Measurements from ENCODE around the gene CCNF. TPM values are rescaled to one million over a fixed set of nuclear protein-coding genes. Genes with fewer than 3 reads are reported as not detected.

The CCNF gene
- total RNA-seq, 1 experiment from 2014 or later, result 76.1 TPM

DNA sequence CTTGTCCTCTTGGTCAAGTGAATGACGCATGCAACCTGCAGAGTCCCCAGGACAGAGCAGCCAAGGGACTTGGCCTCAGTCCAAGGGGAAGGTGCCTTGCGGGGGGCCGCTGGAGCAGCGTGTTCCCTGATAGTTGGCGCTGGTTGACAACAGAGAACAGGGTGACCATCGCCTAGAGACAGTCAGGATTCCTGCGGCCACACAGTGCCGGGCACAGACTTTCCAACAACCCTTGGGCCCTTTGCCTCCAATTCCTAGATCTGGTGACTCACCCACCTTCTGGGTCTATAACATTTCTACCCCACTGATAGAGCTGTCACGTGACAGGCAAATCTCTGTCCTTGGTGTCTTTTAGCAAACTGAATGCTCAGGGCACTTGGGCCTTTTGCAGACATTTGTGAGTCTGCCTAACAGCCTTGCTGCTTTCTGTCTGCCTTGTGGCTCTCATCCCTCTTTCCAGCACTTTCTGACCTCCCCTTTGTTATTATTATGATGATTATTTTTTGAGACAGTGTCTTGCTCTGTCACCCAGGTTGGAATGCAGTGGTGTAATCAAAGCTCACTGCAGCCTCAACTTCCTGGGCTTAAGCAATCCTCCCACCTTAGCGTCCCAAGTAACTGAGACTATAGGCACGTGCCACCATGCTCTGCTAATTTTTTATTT, 18.8 kb downstream of the CCNF start:
- H3K4me3 ChIP-seq (ENCODE audit: low read depth, low read length, poor library complexity, severe bottlenecking), result no peak overlapping the region
- intact Hi-C loops (cut with micrococcal nuclease; ENCODE audit: unreplicated experiment), result no loop called here
- ChIA-PET CTCF (interaction anchor here (0.7 kb wide), 1 partner anchor 13 kb away, joined by 3 read pairs; no protein-coding TSS in a partner anchor), POLR2A (ENCODE audit: low non-redundant PET) (no interaction called here)
- no peak for TF ChIP-seq EZH2 (IDR thresholded peaks at IDR 0.05; ENCODE audit: borderline replicate concordance, low read depth, low read length, poor library complexity, severe bottlenecking)
- TF ChIP-seq, protein P1, sequence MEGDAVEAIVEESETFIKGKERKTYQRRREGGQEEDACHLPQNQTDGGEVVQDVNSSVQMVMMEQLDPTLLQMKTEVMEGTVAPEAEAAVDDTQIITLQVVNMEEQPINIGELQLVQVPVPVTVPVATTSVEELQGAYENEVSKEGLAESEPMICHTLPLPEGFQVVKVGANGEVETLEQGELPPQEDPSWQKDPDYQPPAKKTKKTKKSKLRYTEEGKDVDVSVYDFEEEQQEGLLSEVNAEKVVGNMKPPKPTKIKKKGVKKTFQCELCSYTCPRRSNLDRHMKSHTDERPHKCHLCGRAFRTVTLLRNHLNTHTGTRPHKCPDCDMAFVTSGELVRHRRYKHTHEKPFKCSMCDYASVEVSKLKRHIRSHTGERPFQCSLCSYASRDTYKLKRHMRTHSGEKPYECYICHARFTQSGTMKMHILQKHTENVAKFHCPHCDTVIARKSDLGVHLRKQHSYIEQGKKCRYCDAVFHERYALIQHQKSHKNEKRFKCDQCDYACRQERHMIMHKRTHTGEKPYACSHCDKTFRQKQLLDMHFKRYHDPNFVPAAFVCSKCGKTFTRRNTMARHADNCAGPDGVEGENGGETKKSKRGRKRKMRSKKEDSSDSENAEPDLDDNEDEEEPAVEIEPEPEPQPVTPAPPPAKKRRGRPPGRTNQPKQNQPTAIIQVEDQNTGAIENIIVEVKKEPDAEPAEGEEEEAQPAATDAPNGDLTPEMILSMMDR (conservative IDR thresholded peaks at IDR 0.05; ENCODE audit: low read depth, low read length), result no peak
- H3K36me3 ChIP-seq (ENCODE audit: insufficient read depth, low read length, poor library complexity, severe bottlenecking), result peaks cover 98% of the 10 kb centered on the region
- no peak for DNase-seq (ENCODE audit: low spot score)
- H3K27me3 ChIP-seq (replicated peaks; ENCODE audit: insufficient read depth, low read depth, low read length, poor library complexity), result no peaks in the 10 kb centered on the region
- H3K9me3 ChIP-seq (ENCODE audit: low read depth, low read length, poor library complexity, severe bottlenecking), result no peaks in the 10 kb centered on the region
- no peaks in the 10 kb centered on the region for H3K4me1 ChIP-seq (ENCODE audit: insufficient read depth, low read length, poor library complexity, severe bottlenecking)
- no TSS peak for BruUV-seq (replicated peaks)
- no peak overlapping the region for H3K27ac ChIP-seq (ENCODE audit: low read depth, low read length, poor library complexity, severe bottlenecking)

- H3K4me1 ChIP-seq (ENCODE audit: insufficient read depth, low read length, poor library complexity, severe bottlenecking), result no peaks in the 10 kb centered on the region
- TF ChIP-seq, protein P1 (conservative IDR thresholded peaks at IDR 0.05; ENCODE audit: low read depth, low read length), result no peak
- no peak for TF ChIP-seq EZH2 (IDR thresholded peaks at IDR 0.05; ENCODE audit: borderline replicate concordance, low read depth, low read length, poor library complexity, severe bottlenecking)
- ChIA-PET POLR2A (ENCODE audit: low non-redundant PET) (no interaction called here), CTCF (no interaction called here)
- H3K4me3 ChIP-seq (ENCODE audit: low read depth, low read length, poor library complexity, severe bottlenecking), result no peak overlapping the region
- no peaks in the 10 kb centered on the region for H3K9me3 ChIP-seq (ENCODE audit: low read depth, low read length, poor library complexity, severe bottlenecking)
- no peaks in the 10 kb centered on the region for H3K27me3 ChIP-seq (replicated peaks; ENCODE audit: insufficient read depth, low read depth, low read length, poor library complexity)
- BruUV-seq (replicated peaks), result no TSS peak
- no peak for DNase-seq (ENCODE audit: low spot score)
- H3K27ac ChIP-seq (ENCODE audit: low read depth, low read length, poor library complexity, severe bottlenecking), result no peak overlapping the region
- peaks cover 99% of the 10 kb centered on the region for H3K36me3 ChIP-seq (ENCODE audit: insufficient read depth, low read length, poor library complexity, severe bottlenecking)
- intact Hi-C loops (cut with micrococcal nuclease; ENCODE audit: unreplicated experiment), result no loop called here
Observed at GRCh38 chr16:2449118-2449517, 19.9 kb downstream of the CCNF start.

- CTCF ChIA-PET, result no interaction called here
- Histone ChIP-seq H3K27ac (ENCODE audit: low read depth, low read length, poor library complexity, severe bottlenecking) (no peak overlapping the region), H3K4me3 (ENCODE audit: low read depth, low read length, poor library complexity, severe bottlenecking) (no peak overlapping the region), H3K9me3 (ENCODE audit: low read depth, low read length, poor library complexity, severe bottlenecking) (no peaks in the 10 kb centered on the region), H3K4me1 (ENCODE audit: insufficient read depth, low read length, poor library complexity, severe bottlenecking) (no peaks in the 10 kb centered on the region), H3K27me3 (replicated peaks; ENCODE audit: insufficient read depth, low read depth, low read length, poor library complexity) (no peaks in the 10 kb centered on the region), H3K36me3 (ENCODE audit: insufficient read depth, low read length, poor library complexity, severe bottlenecking) (peaks cover 96% of the 10 kb centered on the region)
- no peak for TF ChIP-seq EZH2 (IDR thresholded peaks at IDR 0.05; ENCODE audit: borderline replicate concordance, low read depth, low read length, poor library complexity, severe bottlenecking)
- TF ChIP-seq, protein P1 (conservative IDR thresholded peaks at IDR 0.05; ENCODE audit: low read depth, low read length), result no peak
- DNase-seq (ENCODE audit: low spot score), result no peak
- no TSS peak for BruUV-seq (replicated peaks)
- POLR2A ChIA-PET (ENCODE audit: low non-redundant PET), result interaction anchor here (0.6 kb wide), 1 partner anchor 18 kb away, joined by 18 read pairs; no protein-coding TSS in a partner anchor
- intact Hi-C loops (cut with micrococcal nuclease; ENCODE audit: unreplicated experiment), result no loop called here
Observed at GRCh38 chr16:2450535-2450934, 21.3 kb downstream of the CCNF start.

All from A673 (cell line).